Astrocyte (in vitro differentiated cells and primary cell): ENCODE data around the gene CCDC38.

Source experiments
- EZH2 ChIP-seq: IDR thresholded peaks from 2 replicates; pipeline ENCODE4 v1.6.1; 2012; ENCODE audit warnings: mild to moderate bottlenecking, low read length, inconsistent platforms; ENCODE audit not compliant: insufficient read depth
- TF ChIP-seq, protein P1 (sequence below): IDR thresholded peaks from 2 replicates; pipeline ENCODE4 v1.5.1; 2011; ENCODE audit warnings: low read depth, mild to moderate bottlenecking, inconsistent platforms, low read length, moderate library complexity; ENCODE audit not compliant: insufficient read depth

DNA sequence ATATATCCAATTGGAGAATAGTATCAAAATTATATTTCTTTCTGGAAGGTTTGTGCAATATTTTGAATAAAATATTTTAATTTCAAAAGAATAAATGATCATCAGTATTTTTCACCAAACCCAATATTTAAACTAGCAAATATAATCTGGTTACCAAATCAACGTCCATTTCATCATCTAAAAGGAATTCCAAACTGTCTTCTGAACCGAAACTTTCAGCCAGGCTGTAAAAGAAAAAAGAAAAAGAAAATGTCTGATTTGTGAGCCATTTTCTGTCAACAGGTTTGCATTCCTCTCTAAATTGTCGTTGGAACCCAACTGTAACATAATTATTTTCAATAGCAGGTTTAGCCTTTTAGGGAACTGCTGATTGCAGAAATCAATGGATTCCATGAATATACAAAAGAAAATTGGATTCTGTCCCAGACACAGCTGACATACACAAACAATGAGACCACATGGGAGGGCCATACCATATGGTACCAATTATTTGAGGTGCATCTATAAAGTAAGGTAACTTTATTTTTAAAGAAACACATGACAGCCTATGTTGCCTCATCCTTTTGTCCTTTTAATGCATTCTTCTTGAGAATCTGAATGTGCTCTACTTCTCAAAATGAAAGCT lies 61.0 kb downstream of the CCDC38 start:
- TF ChIP-seq, protein P1, sequence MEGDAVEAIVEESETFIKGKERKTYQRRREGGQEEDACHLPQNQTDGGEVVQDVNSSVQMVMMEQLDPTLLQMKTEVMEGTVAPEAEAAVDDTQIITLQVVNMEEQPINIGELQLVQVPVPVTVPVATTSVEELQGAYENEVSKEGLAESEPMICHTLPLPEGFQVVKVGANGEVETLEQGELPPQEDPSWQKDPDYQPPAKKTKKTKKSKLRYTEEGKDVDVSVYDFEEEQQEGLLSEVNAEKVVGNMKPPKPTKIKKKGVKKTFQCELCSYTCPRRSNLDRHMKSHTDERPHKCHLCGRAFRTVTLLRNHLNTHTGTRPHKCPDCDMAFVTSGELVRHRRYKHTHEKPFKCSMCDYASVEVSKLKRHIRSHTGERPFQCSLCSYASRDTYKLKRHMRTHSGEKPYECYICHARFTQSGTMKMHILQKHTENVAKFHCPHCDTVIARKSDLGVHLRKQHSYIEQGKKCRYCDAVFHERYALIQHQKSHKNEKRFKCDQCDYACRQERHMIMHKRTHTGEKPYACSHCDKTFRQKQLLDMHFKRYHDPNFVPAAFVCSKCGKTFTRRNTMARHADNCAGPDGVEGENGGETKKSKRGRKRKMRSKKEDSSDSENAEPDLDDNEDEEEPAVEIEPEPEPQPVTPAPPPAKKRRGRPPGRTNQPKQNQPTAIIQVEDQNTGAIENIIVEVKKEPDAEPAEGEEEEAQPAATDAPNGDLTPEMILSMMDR: no peak
- TF ChIP-seq EZH2: no peak
